Superior temporal gyrus (tissue), 1 donor: ENCODE results near the gene FARSA.
"Not testable (repeated sequence)": the region's sequence is repeated elsewhere in the genome, so short reads cannot be mapped to it uniquely, and the experiment has no call there.

Source experiments
- DNase-seq: peaks from one replicate; pipeline ENCODE4 v3.0.0-alpha.2; 2016; ENCODE audit errors: extremely low spot score

Gene FARSA

DNA sequence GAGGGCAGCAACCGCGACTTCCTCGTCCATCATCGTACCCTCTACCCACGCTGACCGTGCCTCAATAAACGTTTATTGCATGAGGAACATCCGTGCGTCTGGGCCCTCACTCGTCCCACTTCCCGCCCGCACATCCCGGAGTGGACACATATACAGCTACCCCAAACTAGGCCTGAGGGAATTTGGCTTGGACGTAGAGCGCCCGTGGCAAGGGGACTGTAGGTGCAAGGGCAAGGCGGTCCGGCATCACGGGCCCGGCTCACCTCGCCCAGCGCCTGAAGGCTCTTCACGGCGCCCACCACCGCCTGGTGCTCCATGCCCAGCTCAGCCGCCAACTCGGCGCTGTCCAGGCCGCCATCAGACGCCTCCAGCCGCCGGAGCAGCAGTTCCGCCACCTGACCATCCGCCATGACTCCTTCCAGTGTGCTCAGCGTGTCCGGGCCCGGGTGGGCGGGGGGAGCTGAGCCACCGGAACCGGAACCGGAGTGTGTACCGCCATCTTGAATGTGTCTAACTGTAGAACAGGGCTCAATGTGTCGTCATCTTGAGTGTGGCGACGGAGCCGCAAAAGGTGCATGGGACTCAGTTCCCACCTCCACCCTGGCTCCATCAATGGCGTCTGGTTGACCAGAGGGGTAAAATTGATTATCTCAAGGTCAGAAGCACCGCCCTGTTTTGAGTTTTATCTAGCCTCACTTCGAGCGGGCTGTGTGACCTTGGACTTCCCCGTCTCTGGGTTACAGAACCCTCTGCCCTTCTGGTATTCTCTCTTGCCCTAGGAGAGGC is at the start of gene FARSA:
TSS of gene FARSA (minus strand) at position 425 of the 786 bp plus-strand sequence. CDS start at position 410, 15 bp downstream.
- peak; percentile 97 for DNase-seq

- DNase-seq, result no peak
Measured at GRCh38 chr19:12983091-12983490, 49.6 kb upstream of the FARSA start.

DNA sequence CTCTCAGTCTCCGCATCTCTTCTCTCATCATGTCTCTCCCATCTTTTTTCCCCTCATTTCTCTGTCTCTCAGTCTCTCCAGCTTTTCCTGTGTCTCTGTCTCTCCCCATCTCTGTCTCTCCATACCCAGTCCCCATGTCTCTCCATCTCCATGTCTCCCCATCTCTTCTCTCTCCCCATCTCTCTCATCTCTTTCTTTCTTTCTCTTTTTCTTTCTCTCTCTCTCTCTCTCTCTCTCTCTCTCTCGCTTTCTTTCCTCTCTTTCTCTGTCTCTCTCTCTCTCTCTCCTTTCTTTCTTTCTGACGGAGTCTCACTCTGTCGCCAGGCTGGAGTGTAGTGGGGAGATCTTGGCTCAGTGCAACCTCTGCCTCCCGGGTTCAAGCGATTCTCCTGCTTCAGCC is 49.1 kb upstream of the FARSA start:
- DNase-seq, result no peak

DNA sequence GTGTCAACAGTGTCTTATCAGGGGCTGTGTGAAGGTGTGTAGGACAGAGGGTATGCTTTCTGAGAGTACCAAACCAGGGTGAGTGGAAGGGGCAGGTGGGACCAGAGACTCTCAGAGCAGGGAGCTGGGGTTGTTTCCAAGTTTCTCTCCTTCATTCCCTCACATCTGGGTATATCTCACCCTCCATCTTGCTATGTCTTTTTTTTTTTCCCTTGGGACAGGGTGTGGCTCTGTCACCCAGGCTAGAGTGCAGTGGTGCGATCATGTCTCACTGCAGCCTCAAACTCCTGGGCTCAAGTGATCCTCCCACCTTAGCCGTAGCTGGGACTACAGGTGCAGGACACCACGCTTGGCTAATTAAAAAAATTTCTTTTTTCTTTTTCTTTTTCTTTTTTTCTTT is 46.5 kb upstream of the FARSA start:
- DNase-seq, result no peak

- DNase-seq, result not testable (repeated sequence)
Measured at GRCh38 chr19:12976109-12976508, 42.6 kb upstream of the FARSA start.

DNA sequence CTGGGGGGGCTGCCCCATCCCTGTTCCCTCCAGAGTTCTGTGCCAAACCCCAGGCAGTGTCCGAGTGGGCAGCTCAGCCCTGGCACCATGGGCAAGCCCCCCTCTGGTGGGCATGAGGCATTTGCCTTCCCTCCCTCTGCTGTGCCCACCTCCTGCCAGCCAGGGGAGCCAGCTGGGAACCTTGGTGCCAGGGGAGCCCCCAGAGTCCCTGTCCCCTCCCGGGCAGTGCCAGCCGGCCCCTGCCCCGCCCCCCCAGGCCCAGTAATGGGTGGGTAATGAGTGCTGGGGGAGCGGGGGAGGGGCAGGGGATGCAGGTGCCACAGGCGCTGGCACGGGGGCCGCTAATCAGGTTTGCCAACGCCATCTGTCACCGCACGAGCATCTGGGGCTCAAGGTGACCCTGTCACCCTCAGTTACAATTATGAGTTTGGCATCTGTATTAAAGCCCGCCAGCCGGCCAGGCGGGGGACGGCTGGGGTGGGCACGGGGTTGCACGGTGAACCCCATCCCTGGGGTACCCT is 41.8 kb upstream of the FARSA start:
- DNase-seq, result no peak

DNA sequence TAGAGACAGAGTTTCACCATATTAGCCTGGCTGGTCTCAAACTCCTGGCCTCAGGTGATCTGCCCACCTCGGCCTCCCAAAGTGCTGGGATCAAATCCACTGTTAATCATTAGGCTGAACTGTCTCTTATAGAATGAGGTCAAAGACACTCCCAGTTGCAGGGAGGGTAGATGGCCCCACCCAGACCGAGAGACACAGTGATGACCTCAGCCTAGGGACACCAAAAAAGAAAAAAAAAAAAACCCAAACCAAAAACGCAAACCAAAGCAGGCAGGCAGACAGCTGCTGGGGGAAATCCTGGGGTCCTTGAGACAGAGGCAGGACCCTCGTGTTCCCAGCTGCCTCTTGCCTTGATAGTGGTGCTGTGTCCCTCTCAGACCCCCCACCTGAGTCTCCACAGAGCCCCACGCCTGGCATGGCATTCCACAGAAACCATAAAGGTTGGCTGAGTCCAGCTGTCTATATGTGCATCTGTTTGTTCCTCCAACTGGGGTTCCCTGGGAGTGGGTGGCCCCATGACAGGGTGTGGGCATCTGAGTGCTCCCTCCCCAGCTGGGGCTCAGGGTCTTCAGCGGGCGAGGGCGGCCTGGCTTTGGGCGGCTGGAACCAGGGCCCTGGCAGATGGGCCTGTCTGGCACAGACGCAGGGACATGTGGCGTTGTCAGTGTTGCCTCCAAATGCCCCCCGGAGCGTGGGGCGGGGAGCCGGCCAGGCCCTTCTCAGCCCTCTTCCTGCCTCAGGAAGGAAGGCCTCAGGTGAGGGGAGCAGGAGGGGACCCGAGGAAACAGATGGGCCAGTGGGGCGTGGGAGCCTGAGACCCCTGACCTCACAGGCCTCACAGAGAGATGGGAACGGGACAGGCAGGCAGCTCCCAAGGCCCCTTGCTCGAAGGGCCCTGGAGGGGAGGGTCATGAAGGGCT is 41.0 kb upstream of the FARSA start:
- no peak for DNase-seq

DNA sequence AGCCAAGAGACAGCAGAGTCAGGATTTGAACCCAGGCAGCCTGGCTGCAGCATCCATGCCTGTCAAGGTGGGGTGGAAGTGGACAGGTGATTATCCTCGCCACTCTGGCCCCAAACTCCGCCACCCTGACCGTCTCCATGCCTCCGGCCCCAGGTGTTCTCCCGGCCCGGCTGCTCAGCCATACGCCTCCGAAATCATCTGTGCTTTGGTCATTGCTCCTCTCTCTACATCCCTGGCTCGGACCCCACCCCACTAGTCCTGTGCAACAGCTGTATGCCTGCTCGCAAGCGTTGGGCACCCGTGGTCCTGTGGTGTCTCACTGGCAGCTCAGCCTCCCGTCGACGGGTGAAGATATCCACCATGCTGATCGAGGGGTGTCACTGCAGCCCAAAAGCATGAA is 39.7 kb upstream of the FARSA start:
- no peak for DNase-seq

DNA sequence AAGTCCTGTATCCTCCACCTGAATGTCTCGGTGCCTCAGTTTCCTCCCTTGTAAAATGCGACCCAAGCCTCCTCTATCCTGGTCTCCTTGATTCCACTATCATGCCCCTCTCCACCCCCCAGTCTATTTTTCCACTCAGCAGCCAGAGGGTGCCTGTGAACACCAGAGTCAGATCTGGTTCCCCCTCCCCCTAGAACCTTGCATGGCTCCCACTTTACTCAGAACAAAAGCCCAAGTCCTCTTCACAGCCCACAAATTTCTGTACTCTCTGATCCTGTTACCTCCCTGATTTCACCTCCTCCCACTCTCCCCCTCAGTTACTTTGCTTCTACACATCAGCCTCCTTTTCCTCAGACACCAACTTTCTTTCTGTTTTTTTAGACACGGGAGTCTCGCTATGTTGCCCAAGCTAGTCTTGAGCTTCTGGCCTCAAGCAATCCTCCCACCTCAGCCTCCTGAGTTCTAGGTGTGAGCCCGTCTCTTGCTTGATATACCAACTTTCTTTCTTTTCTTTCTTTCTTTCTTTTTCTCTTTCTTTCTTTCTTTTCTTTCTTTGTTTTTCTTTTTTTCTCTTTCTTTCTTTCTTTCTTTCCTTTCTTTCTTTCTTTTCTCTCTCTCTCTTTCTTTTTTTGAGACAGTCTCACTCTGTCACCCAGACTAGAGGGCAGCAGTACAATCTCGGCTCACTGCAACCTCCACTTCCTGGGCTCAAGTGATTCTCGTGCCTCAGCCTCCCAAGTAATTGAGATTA is 36.7 kb upstream of the FARSA start:
- no peak for DNase-seq

DNA sequence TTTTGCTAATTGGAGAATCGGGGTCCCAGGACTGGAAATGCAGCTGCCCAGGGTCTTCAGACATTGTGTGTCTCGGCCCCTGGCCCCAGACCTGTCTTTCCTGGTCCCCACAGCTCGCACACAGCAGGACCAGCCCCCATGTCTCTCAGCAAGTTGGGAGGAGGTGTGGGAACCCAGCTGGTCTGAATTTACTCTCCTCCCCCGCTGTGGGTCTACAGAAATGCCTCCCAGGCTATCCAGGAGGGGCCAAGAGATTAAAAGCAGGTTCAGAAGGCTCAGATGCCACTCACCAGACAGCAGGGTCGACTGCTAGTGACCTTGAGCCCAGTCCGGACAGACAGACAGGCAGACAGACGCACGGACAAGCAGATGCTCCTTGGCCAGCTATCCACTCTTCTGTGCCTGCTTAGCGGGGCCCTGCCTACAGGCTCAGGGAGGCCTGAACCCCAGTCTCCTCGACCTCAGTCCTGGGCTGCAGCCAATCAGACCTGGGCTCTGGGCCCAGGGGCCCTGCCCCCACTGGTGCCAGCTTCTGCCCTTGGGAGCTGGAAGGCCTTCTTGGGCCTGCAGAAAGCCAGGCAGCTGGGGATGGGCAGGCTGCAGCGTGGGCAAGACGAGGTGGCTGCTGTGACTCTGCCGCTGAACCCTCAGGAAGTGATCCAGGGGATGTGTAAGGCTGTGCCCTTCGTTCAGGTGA is 35.9 kb upstream of the FARSA start, which contains the start of gene DAND5:
TSS of gene DAND5 (plus strand) at position 285 of the 697 bp plus-strand sequence. CDS start at position 370, 85 bp downstream.
- DNase-seq, result peak; percentile 37

DNA sequence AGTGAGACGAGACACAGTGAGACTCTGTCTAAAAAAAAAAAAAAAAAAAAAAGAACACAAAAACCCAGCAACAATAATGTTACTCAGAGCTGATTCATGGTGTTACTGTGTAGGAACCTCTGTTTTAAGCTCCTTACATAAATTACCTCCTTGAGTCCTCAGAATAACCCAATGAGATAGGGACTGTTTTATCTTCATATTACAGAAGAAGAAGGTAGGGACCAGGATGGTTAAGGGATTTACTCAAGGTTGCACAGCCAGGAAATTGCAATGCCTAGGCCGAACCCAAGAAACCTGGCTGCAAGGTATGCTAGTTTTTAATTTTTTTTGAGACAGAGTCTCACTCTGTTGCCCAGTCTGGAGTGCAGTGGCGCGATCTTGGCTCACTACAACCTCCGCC is 34.4 kb upstream of the FARSA start:
- no peak for DNase-seq

GRCh38 chr19:12965812-12966135 is 32.3 kb upstream of the FARSA start:
- no peak for DNase-seq

GRCh38 chr19:12965017-12965811 is 31.7 kb upstream of the FARSA start:
- peak; percentile 73 for DNase-seq

GRCh38 chr19:12959481-12959880 is 26.0 kb upstream of the FARSA start:
- no peak for DNase-seq

DNA sequence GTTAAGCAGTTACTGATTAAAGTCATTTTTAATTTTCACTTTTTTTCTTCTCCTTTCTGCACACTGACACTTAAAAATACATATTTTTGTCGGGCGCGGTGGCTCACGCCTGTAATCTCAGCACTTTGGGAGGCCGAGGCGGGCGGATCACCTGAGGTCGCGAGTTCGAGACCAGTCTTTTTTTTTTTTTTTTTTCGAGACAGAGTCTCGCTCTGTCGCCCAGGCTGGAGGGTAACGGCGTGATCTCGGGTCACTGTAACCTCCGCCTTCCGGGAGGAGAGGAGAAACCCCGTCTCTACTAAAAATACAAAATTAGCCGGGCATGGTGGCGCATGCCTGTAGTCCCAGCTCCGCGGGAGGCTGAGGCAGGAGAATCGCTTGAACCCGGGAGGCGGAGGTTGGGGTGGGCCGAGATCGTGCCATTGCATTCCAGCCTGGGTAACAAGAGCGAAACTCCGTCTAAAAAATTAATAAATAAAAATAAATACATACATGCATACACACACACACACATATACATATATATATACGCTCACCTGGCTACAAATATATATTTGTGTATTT is 24.0 kb upstream of the FARSA start:
- not testable (repeated sequence) for DNase-seq

- peak; percentile 64 for DNase-seq
Measured at GRCh38 chr19:12956446-12957388, 23.2 kb upstream of the FARSA start, which contains the start of gene GADD45GIP1. TSS of gene GADD45GIP1 (minus strand) at chr19:12957223. CDS start at chr19:12957212, 11 bp downstream.

- DNase-seq, result no peak
Measured at GRCh38 chr19:12955996-12956395, 22.5 kb upstream of the FARSA start.

GRCh38 chr19:12955575-12955974 is 22.1 kb upstream of the FARSA start:
- not testable (repeated sequence) for DNase-seq

GRCh38 chr19:12954612-12954962 is 21.1 kb upstream of the FARSA start:
- DNase-seq, result no peak
